IMR-90 (cell line): ENCODE results near the gene HSPA9. TPM values are rescaled to one million over a fixed set of nuclear protein-coding genes. Genes with fewer than 3 reads are reported as not detected.

Source experiments
- ATAC-seq: fragments of 200-7000 bp; cut with Tn5 transposase; 2 replicates; pipeline ENCODE4 v1.9.1; 2020; ENCODE audit warnings: low read depth, mild to moderate bottlenecking, moderate library complexity
- BruUV-seq: library from RNA; stranded (reverse); fragments of 400-500 nt; replicated peaks from 2 replicates; lab custom pipeline; 2021; lab: Mats Ljungman, UMichigan
- CTCF ChIA-PET: fragments of 300-600 bp; formaldehyde crosslinking; extraction: SDS; loops from one replicate; lab custom pipeline; 2021; ENCODE audit warnings: antibody characterized with exemption; lab: Yijun Ruan, JAX
- POLR2A ChIA-PET: fragments of 300-600 bp; sonication (Branson Sonifier 250); formaldehyde crosslinking; loops from one replicate; lab custom pipeline; 2022; ENCODE audit warnings: antibody characterized with exemption; ENCODE audit not compliant: unreplicated experiment; lab: Charles Lee
- DNase-seq: peaks from one replicate; pipeline ENCODE4 v3.0.0; 2013
- H2AFZ ChIP-seq: replicated peaks from 2 replicates; pipeline ENCODE3; 2013; ENCODE audit warnings: low read length, mild to moderate bottlenecking; ENCODE audit not compliant: poor library complexity
- H2AK5ac ChIP-seq: 2 replicates; pipeline ENCODE4 v1.6.1; 2013; ENCODE audit warnings: low read depth, low read length, inconsistent platforms
- H2AK9ac ChIP-seq: replicated peaks from 2 replicates; pipeline ENCODE3; 2013; ENCODE audit warnings: mild to moderate bottlenecking, low read depth, low read length, moderate library complexity; ENCODE audit not compliant: poor library complexity
- H2BK120ac ChIP-seq: 2 replicates; pipeline ENCODE4 v1.6.1; 2013; ENCODE audit warnings: low read depth, low read length, inconsistent platforms
- H2BK15ac ChIP-seq: 3 replicates; pipeline ENCODE4 v1.6.1; 2013; ENCODE audit warnings: low read depth, low read length, inconsistent platforms
- H2BK20ac ChIP-seq: 2 replicates; pipeline ENCODE4 v1.6.1; 2013; ENCODE audit warnings: low read depth, mild to moderate bottlenecking, inconsistent platforms, low read length, moderate library complexity
- H2BK5ac ChIP-seq: 2 replicates; pipeline ENCODE4 v1.6.1; 2013; ENCODE audit warnings: mild to moderate bottlenecking, low read depth, low read length, inconsistent platforms; ENCODE audit not compliant: poor library complexity, severe bottlenecking
- H3K14ac ChIP-seq: replicated peaks from 2 replicates; pipeline ENCODE4 v1.6.1; 2013; ENCODE audit warnings: low read depth, low read length, inconsistent platforms
- H3K18ac ChIP-seq: 2 replicates; pipeline ENCODE4 v1.6.1; 2013; ENCODE audit warnings: low read depth, low read length, control low read depth
- H3K23ac ChIP-seq: 2 replicates; pipeline ENCODE4 v1.6.1; 2013; ENCODE audit warnings: low read depth, low read length, inconsistent platforms
- H3K27ac ChIP-seq: 2 replicates; pipeline ENCODE4 v1.5.1; 2013; ENCODE audit warnings: mild to moderate bottlenecking, control low read depth, low read length; ENCODE audit not compliant: insufficient read depth
- H3K27me3 ChIP-seq: 2 replicates; pipeline ENCODE4 v1.6.1; 2013; ENCODE audit warnings: low read length; ENCODE audit not compliant: control insufficient read depth, insufficient read depth
- H3K36me3 ChIP-seq: 2 replicates; pipeline ENCODE4 v1.6.1; 2013; ENCODE audit warnings: low read length, mixed read lengths; ENCODE audit not compliant: control insufficient read depth, insufficient read depth
- H3K4ac ChIP-seq: 2 replicates; pipeline ENCODE4 v1.6.1; 2013; ENCODE audit warnings: low read depth, low read length, inconsistent platforms
- H3K4me1 ChIP-seq: 2 replicates; pipeline ENCODE4 v1.6.1; 2013; ENCODE audit warnings: low read length, mixed read lengths; ENCODE audit not compliant: control insufficient read depth, insufficient read depth
- H3K4me2 ChIP-seq: 2 replicates; pipeline ENCODE4 v1.6.1; 2013; ENCODE audit warnings: low read depth, mild to moderate bottlenecking, control low read depth, low read length, moderate library complexity
- H3K4me3 ChIP-seq: 2 replicates; pipeline ENCODE4 v1.5.1; 2013; ENCODE audit warnings: low read depth, mild to moderate bottlenecking, control low read depth, low read length, moderate library complexity; ENCODE audit not compliant: insufficient read depth
- H3K56ac ChIP-seq: 2 replicates; pipeline ENCODE4 v1.6.1; 2013; ENCODE audit warnings: low read length, inconsistent platforms; ENCODE audit not compliant: insufficient read depth; ENCODE audit errors: extremely low read depth
- H3K79me1 ChIP-seq, 2 experiments: 2 replicates each; pipeline ENCODE4 v1.6.1; 2013; ENCODE audit warnings: low read length in 2 of 2, inconsistent platforms in 1 of 2, low read depth in 1 of 2
- H3K9ac ChIP-seq: 2 replicates; pipeline ENCODE4 v1.6.1; 2013; ENCODE audit warnings: low read depth, low read length, control low read depth
- H3K9me1 ChIP-seq: 2 replicates; pipeline ENCODE4 v1.6.1; 2013; ENCODE audit warnings: low read length, inconsistent platforms; ENCODE audit not compliant: insufficient read depth
- H3K9me3 ChIP-seq: 2 replicates; pipeline ENCODE4 v1.6.1; 2013; ENCODE audit warnings: low read length; ENCODE audit not compliant: control insufficient read depth, insufficient read depth
- H4K20me1 ChIP-seq: 2 replicates; pipeline ENCODE4 v1.6.1; 2013; ENCODE audit warnings: low read length, inconsistent platforms; ENCODE audit not compliant: insufficient read depth
- H4K5ac ChIP-seq: 2 replicates; pipeline ENCODE4 v1.6.1; 2013; ENCODE audit warnings: mild to moderate bottlenecking, low read depth, low read length, control low read depth
- H4K8ac ChIP-seq, 2 experiments: 2 replicates each; pipeline ENCODE4 v1.6.1; 2013; ENCODE audit warnings: low read depth in 2 of 2, low read length in 2 of 2, control low read depth in 1 of 2, inconsistent platforms in 1 of 2
- H4K91ac ChIP-seq: 2 replicates; pipeline ENCODE4 v1.6.1; 2013; ENCODE audit warnings: low read depth, low read length, inconsistent platforms; ENCODE audit not compliant: insufficient read depth
- BHLHE40 ChIP-seq: fragments of 150-350 bp; IDR thresholded peaks from 2 replicates; pipeline ENCODE4 v1.6.1; 2016; ENCODE audit warnings: mild to moderate bottlenecking, low read depth, low read length
- CEBPB ChIP-seq: IDR thresholded peaks from 2 replicates; pipeline ENCODE4 v1.6.1; 2012; ENCODE audit warnings: low read depth, low read length, improper control_type of control experiment
- CHD1 ChIP-seq: IDR thresholded peaks from 2 replicates; pipeline ENCODE4 v1.6.1; 2012; ENCODE audit warnings: low read depth, low read length, improper control_type of control experiment
- ELK1 ChIP-seq: fragments of 150-350 bp; IDR thresholded peaks from 2 replicates; pipeline ENCODE4 v1.6.1; 2016; ENCODE audit warnings: low read depth, mild to moderate bottlenecking, low read length, moderate library complexity, borderline replicate concordance
- FOS ChIP-seq: fragments of 150-350 bp; IDR thresholded peaks from 2 replicates; pipeline ENCODE4 v1.6.1; 2016; ENCODE audit warnings: low read depth, low read length
- MAZ ChIP-seq: IDR thresholded peaks from 2 replicates; pipeline ENCODE4 v1.6.1; 2012; ENCODE audit warnings: low read depth, mild to moderate bottlenecking, low read length, improper control_type of control experiment, moderate library complexity, borderline replicate concordance
- RAD21 ChIP-seq: IDR thresholded peaks from 2 replicates; pipeline ENCODE4 v1.6.1; 2012; ENCODE audit warnings: low read length, improper control_type of control experiment
- RFX5 ChIP-seq: IDR thresholded peaks from 2 replicates; pipeline ENCODE4 v1.8.0; 2012; ENCODE audit warnings: low read depth, mild to moderate bottlenecking, low read length, moderate library complexity
- SMC3 ChIP-seq: fragments of 150-350 bp; IDR thresholded peaks from 2 replicates; pipeline ENCODE4 v1.6.1; 2016; ENCODE audit warnings: low read depth, mild to moderate bottlenecking, antibody characterized with exemption, low read length, moderate library complexity
- WGBS, 2 experiments: methylation state at CpG; one replicate each; pipeline versions ENCODE4 v1.1.5 to v1.1.7; 2013; ENCODE audit warnings: missing lambda C conversion rate in 2 of 2; ENCODE audit not compliant: insufficient read length in 1 of 2; ENCODE audit errors: extremely low coverage in 2 of 2; 5-methylcytosine and 5-hydroxymethylcytosine counted together
- dilution Hi-C: fragments of 300-500 bp; cut with HindIII; formaldehyde crosslinking; loops from one replicate; pipeline ENCODE4 v1.14.3; 2018; ENCODE audit warnings: low sequenced_read_pairs; ENCODE audit not compliant: unreplicated experiment
- in situ Hi-C: fragments of 300-500 bp; cut with MboI; formaldehyde crosslinking; loops from 3 replicates; pipeline ENCODE4 v1.14.3; 2019; ENCODE audit warnings: low sequenced_read_pairs, inconsistent platforms, mixed read lengths
- intact Hi-C: fragments of 100-400 bp; cut with micrococcal nuclease; formaldehyde crosslinking; loops from 2 replicates; pipeline ENCODE4 v1.10.0; 2022
- polyA plus RNA-seq, 3 experiments: library from polyadenylated mRNA; depleted of rRNA; stranded (reverse); fragments of >200 nt; gene quantifications; 2 replicates each; pipeline ENCODE4 v1.2.3, GENCODE V29; 2012; ENCODE audit warnings: low replicate concordance in 1 of 3
- total RNA-seq: library from RNA; depleted of rRNA; stranded (reverse); fragments of >200 nt; gene quantifications from 2 replicates; pipeline ENCODE4 v1.2.3, GENCODE V29; 2012

The HSPA9 gene
- total and polyA plus RNA-seq, 2 of the 4 experiments (the other 2 are of a cell fraction): 157 to 472 TPM

GRCh38 chr5:138606378-138607064, 31.3 kb upstream of the HSPA9 start:
- peaks cover 28% of the 10 kb centered on the region for H3K27me3 ChIP-seq
- no TSS peak for BruUV-seq

More at GRCh38 chr5:138606378-138607064, 31.3 kb upstream of the HSPA9 start:
- no peak overlapping the region for H4K5ac ChIP-seq
- H2AFZ ChIP-seq: no peak overlapping the region
- no CpG with 5 or more reads among the region's 6 CpGs for WGBS, 2 experiments
- DNase-seq (no peak), ATAC-seq (no peak)
- TF ChIP-seq MAZ (no peak), CHD1 (no peak), CEBPB (no peak), SMC3 (no peak), RAD21 (no peak), FOS (no peak), BHLHE40 (no peak), RFX5 (no peak), ELK1 (no peak)
- POLR2A ChIA-PET: no interaction called here
- H3K79me1 ChIP-seq: no peaks in the 10 kb centered on the region
- dilution Hi-C loops: no loop called here
- no peak overlapping the region for H2AK9ac ChIP-seq
- H3K23ac ChIP-seq: no peak overlapping the region
- H3K4ac ChIP-seq: no peak overlapping the region
- H2BK120ac ChIP-seq: no peak overlapping the region
- no peak overlapping the region for H3K4me2 ChIP-seq
- no peaks in the 10 kb centered on the region for H3K36me3 ChIP-seq
- H3K9me1 ChIP-seq: no peaks in the 10 kb centered on the region
- H3K9ac ChIP-seq: no peak overlapping the region
- no peak overlapping the region for H3K27ac ChIP-seq
- H2BK5ac ChIP-seq: no peak overlapping the region
- no peaks in the 10 kb centered on the region for H4K20me1 ChIP-seq
- CTCF ChIA-PET: no interaction called here
- no peak overlapping the region for H2AK5ac ChIP-seq
- H3K56ac ChIP-seq: no peak overlapping the region
- H4K91ac ChIP-seq: no peak overlapping the region
- in situ Hi-C loops: no loop called here
- H2BK20ac ChIP-seq: no peak overlapping the region
- H2BK15ac ChIP-seq: no peak overlapping the region
- intact Hi-C loops: no loop called here
- H3K9me3 ChIP-seq: no peaks in the 10 kb centered on the region
- peaks cover 11% of the 10 kb centered on the region for H3K4me1 ChIP-seq
- no peak overlapping the region for H3K4me3 ChIP-seq
- H4K8ac ChIP-seq: no peak overlapping the region
- H3K18ac ChIP-seq: no peak overlapping the region
- no peak overlapping the region; the same call in 1 of the 2 replicates for H3K14ac ChIP-seq
